Nephron (organoid): Measurements from ENCODE around the gene EXD3.
"Not testable (repeated sequence)": the region's sequence is repeated elsewhere in the genome, so short reads cannot be mapped to it uniquely, and the experiment has no call there.

Source experiments
- H3K27ac Mint-ChIP-seq, 3 experiments: 2 replicates each; pipeline ENCODE4 v1.8.0; 2020; ENCODE audit warnings: mixed read lengths in 3 of 3, mild to moderate bottlenecking in 2 of 3, moderate library complexity in 1 of 3
- H3K27me3 Mint-ChIP-seq: 2 replicates; pipeline ENCODE4 v1.8.0; 2021; ENCODE audit warnings: low read depth, mild to moderate bottlenecking, moderate library complexity, mixed read lengths
- H3K36me3 Mint-ChIP-seq: 2 replicates; pipeline ENCODE4 v1.8.0; 2020; ENCODE audit warnings: low read depth, mixed read lengths
- H3K4me1 Mint-ChIP-seq: 2 replicates; pipeline ENCODE4 v1.8.0; 2020; ENCODE audit warnings: mixed read lengths
- H3K4me3 Mint-ChIP-seq, 3 experiments: 2 replicates each; pipeline ENCODE4 v1.8.0; 2020; ENCODE audit warnings: mild to moderate bottlenecking in 3 of 3, mixed read lengths in 3 of 3, moderate library complexity in 2 of 3
- H3K9me3 Mint-ChIP-seq: 2 replicates; pipeline ENCODE4 v1.8.0; 2020; ENCODE audit warnings: mixed read lengths
- CTCF ChIP-seq, 3 experiments: fragments of 200-600 bp; sonication (generic); IDR thresholded peaks; one replicate each; pipeline ENCODE4 v1.5.0; 2021; ENCODE audit warnings: antibody characterized with exemption in 3 of 3; ENCODE audit not compliant: unreplicated experiment in 3 of 3

The EXD3 gene

GRCh38 chr9:137387114-137387890, 35.7 kb downstream of the EXD3 start:
- Mint-ChIP-seq H3K4me1 (peaks cover 12% of the 10 kb centered on the region), H3K27ac (no peak overlapping the region), H3K9me3 (no peaks in the 10 kb centered on the region), H3K4me3 (no peak overlapping the region), H3K36me3 (no peaks in the 10 kb centered on the region), H3K27me3 (peaks cover 3% of the 10 kb centered on the region)
- no peak for TF ChIP-seq CTCF (IDR thresholded peaks at IDR 0.05; ENCODE audit: unreplicated experiment in 3 of 3)

- not testable (repeated sequence) for H3K27me3 Mint-ChIP-seq, H3K9me3 Mint-ChIP-seq, H3K27ac Mint-ChIP-seq, H3K4me3 Mint-ChIP-seq, H3K36me3 Mint-ChIP-seq
- peaks cover 12% of the 10 kb centered on the region for H3K4me1 Mint-ChIP-seq
Measured at GRCh38 chr9:137386507-137387113, 36.4 kb downstream of the EXD3 start.

GRCh38 chr9:137385061-137385655, 37.8 kb downstream of the EXD3 start:
- TF ChIP-seq CTCF (IDR thresholded peaks at IDR 0.05; ENCODE audit: unreplicated experiment in 3 of 3) = no peak
- Mint-ChIP-seq H3K4me1 (peaks cover 7% of the 10 kb centered on the region), H3K27ac (no peak overlapping the region), H3K4me3 (no peak overlapping the region), H3K36me3 (no peaks in the 10 kb centered on the region), H3K9me3 (no peaks in the 10 kb centered on the region), H3K27me3 (peaks cover 3% of the 10 kb centered on the region)

DNA sequence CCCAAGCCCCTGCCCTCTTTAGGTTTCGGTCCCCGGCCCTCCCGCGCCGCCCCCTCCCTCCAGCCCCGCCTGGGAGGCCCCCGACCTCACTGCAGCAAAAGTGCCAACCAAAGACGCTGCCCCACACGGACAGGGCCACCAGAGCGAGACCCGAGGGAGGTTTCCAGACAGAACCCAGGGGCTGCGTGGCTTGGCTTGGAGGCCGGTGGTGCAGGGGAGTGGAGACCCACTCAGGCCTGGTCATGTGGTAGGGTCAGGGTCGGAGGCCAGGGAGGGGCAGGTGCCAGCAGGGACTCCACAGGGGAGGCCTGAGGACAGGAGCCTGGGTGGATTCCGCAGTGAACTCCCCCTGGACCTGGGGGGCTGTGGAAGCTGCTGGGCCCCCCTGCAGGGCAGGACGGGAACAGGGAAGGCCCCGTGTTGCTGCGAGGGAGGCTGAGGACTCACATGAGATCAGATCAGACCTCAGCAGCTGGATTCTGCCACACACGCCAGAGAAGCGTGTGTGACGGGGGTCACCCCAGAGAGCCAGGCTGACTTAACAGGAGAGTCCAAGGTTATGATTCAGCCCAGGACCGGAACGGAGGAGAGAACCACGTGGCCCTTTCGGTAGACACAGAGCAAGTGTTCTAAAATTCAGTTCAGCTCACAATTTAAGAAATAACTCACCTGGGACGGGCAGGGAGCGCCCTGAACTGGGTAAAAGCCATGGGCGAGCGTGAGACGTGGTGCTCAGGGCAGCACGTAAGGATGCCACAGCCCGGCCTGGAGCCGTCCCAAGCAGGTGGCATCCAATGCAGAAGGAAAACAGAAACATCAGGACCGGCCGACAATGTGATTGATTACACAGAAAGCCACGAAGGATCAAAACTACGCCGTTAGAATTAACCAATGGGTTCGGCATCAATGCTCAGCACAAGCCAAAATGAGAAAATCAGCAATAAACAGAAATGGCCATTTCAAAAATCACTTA, 38.9 kb downstream of the EXD3 start:
- Mint-ChIP-seq H3K36me3 (no peaks in the 10 kb centered on the region), H3K4me1 (peaks cover 6% of the 10 kb centered on the region), H3K4me3 (no peak overlapping the region), H3K27me3 (peaks cover 3% of the 10 kb centered on the region), H3K27ac (peak overlapping the region in 1 of 3 experiments; percentile 29), H3K9me3 (no peaks in the 10 kb centered on the region)
- TF ChIP-seq CTCF (IDR thresholded peaks at IDR 0.05; ENCODE audit: unreplicated experiment in 3 of 3) = no peak

GRCh38 chr9:137383081-137383783, 39.7 kb downstream of the EXD3 start:
- H3K9me3 Mint-ChIP-seq = peaks cover 4% of the 10 kb centered on the region
- H3K4me3 Mint-ChIP-seq = no peak overlapping the region
- H3K4me1 Mint-ChIP-seq = peaks cover 6% of the 10 kb centered on the region
- TF ChIP-seq CTCF (IDR thresholded peaks at IDR 0.05; ENCODE audit: unreplicated experiment in 3 of 3) = no peak
- no peak overlapping the region for H3K27ac Mint-ChIP-seq
- H3K36me3 Mint-ChIP-seq = peaks cover 6% of the 10 kb centered on the region
- H3K27me3 Mint-ChIP-seq = peaks cover 7% of the 10 kb centered on the region
